ENCODE measurements around the gene LASP1NB.
"Not testable (repeated sequence)": the region's sequence is repeated elsewhere in the genome, so short reads cannot be mapped to it uniquely, and the experiment has no call there.

LASP1NB gene

DNA sequence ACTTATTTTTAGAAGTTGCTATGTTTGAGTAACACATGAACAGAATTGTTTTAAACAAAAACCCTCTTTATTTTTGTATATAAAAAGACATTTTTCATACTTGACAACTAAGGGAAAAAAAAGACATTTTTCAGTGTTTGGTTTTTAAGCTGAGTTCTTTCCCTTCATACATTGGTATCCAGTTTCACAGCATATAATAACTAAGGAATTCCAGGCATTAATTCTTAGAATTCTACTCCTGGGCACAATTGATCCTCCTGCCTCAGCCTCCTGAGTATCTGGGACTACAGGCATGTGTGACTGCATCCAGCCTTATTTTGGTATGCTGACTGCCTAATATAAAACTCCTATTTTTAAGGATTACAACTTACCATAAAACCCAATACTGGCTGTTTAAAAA is 33.3 kb downstream of the LASP1NB start:
- Mint-ChIP-seq H3K27ac (peak overlapping the region; percentile 17), H3K27me3 (no peaks in the 10 kb centered on the region), H3K4me1 (peaks cover 36% of the 10 kb centered on the region), H3K36me3 (no peaks in the 10 kb centered on the region), H3K4me3 (no peak overlapping the region), H3K9me3 (no peaks in the 10 kb centered on the region)

DNA sequence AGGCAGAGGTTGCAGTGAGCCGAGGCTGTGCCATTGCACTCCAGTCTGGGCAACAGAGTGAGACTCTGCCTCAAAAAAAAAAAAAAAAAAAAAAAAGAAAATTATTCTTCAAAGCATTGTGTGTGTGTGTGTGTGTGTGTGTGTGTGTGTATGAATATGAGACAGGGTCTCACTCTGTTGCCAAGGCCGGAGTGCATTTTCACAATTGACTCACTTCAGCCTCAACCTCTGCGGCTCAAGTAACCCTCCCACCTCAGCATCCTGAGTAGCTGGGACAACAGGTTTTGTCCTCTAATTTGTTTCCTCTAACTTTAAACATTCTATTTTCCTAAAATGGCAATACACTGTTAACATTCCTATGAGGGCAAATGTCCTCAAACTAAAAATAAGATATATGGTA is 34.1 kb downstream of the LASP1NB start:
- Mint-ChIP-seq H3K27ac (peak overlapping the region; percentile 35), H3K27me3 (no peaks in the 10 kb centered on the region), H3K36me3 (no peaks in the 10 kb centered on the region), H3K4me1 (peaks cover 36% of the 10 kb centered on the region), H3K4me3 (no peak overlapping the region), H3K9me3 (no peaks in the 10 kb centered on the region)

DNA sequence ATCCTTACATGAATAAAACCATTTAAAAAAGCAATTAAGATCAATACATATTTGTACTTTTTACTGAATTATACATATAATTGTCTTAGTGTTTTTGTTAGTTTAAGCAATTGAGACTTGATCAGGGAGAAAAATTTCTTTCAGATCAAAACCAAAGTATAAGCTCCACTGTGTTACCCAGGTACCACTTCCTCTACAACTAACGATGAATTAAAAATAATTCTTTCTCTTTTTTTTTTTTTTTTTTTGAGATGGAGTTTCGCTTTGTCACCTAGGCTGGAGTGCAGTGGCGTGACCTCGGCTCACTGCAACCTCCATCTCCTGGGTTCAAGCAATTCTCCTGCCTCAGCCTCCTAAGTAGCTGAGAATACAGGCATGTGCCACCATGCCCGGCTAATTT is 35.0 kb downstream of the LASP1NB start:
- H3K36me3 Mint-ChIP-seq, result no peaks in the 10 kb centered on the region
- no peaks in the 10 kb centered on the region for H3K9me3 Mint-ChIP-seq
- H3K4me3 Mint-ChIP-seq, result peak overlapping the region; percentile 44
- H3K27me3 Mint-ChIP-seq, result no peaks in the 10 kb centered on the region
- H3K27ac Mint-ChIP-seq, result no peak overlapping the region
- H3K4me1 Mint-ChIP-seq, result peaks cover 36% of the 10 kb centered on the region

DNA sequence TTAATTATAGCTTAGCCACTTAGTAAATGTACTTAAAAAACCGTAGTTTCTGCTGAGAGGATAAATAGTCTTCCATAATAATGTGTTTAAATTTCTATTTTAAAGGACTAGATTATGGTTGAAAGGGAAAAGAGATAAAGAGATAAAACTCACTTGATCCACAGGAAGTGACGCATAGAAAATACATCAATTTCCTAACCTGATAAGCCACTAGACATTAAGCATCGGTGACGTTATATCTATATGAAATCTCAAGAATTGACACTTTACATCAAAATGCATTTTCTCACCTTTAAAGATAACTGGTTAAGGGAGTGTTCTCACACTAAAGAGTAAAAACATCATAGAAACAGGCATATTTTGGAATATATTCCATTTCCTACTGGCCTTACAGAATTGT is 36.0 kb downstream of the LASP1NB start:
- Mint-ChIP-seq H3K4me1 (peaks cover 36% of the 10 kb centered on the region), H3K9me3 (no peaks in the 10 kb centered on the region), H3K27me3 (no peaks in the 10 kb centered on the region), H3K4me3 (no peak overlapping the region), H3K27ac (no peak overlapping the region), H3K36me3 (no peaks in the 10 kb centered on the region)

DNA sequence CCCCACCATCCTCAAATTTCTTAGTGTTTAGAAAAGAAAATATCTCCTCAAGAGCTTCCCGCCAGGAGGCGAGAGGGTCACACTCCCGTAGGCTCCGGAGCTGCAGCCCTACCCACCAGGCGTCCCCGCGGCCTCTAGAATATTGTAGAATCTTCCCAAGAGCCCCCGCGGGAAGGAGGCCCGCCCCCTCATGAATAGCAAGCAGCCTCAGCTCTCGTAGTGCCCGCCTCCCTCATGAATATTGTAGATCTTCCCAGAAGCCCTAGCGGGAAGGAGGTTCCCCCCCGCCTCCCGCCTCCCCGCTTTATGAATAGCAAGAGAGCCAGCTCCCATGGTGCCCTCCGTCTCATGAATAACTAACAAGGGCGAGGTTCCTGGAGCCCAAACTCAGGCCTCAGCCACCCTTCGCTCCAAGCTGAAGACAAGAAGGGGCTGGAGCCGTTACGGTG is 41.9 kb downstream of the LASP1NB start, which contains the start of gene FBXO47:
Gene FBXO47, minus strand, starts transcription at position 114 of the 449 bp plus-strand sequence. CDS start 4,378 bp downstream, outside the sequence.
- peak within 1 kb of the TSS; percentile 84 for H3K4me3 Mint-ChIP-seq
- no peaks in the 10 kb centered on the region for H3K9me3 Mint-ChIP-seq
- H3K4me1 Mint-ChIP-seq, result peaks cover 15% of the 10 kb centered on the region
- H3K27me3 Mint-ChIP-seq, result no peaks in the 10 kb centered on the region
- no peaks in the 10 kb centered on the region for H3K36me3 Mint-ChIP-seq
- peak within 1 kb of the TSS; percentile 92 for H3K27ac Mint-ChIP-seq

DNA sequence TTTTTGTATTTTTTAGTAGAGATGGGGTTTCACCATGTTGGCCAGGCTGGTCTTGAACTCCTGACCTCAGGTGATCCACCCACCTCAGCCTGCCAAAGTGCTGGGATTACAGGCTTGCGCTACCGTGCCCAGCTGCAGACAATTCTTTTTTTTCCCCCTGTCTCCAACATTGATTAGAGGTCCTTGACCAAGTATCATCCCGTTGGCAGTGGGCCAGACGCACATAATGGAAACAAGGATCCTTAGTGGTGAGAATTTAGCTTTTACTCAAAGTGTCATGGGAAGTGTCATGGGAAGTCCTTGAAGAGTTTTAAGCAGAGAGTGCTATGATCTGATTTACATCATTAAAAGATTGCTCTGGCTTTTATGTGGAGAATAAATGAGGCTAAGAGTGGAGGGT is 43.9 kb downstream of the LASP1NB start:
- H3K27ac Mint-ChIP-seq, result no peak overlapping the region
- no peak overlapping the region for H3K4me3 Mint-ChIP-seq
- H3K9me3 Mint-ChIP-seq, result no peaks in the 10 kb centered on the region
- peaks cover 15% of the 10 kb centered on the region for H3K4me1 Mint-ChIP-seq
- no peaks in the 10 kb centered on the region for H3K36me3 Mint-ChIP-seq
- no peaks in the 10 kb centered on the region for H3K27me3 Mint-ChIP-seq

DNA sequence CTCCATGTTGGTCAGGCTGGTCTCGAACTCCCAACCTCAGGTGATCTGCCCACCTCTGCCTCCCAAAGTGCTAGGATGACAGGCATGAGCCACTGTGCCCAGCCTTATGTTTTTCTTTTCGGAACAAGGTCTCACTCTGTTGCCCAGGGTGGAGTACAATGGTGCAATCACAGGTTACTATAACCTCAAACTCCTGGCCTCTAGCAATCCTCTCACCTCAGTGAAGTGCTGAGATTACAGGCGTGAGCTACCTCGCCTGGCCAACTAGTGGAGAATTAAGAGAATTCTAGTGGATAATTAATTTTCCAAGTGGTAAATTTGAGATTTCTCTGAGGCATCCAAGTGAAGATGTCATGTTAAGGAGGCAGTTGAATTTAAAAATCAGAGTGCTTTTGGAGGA is 44.7 kb downstream of the LASP1NB start:
- no peak overlapping the region for H3K27ac Mint-ChIP-seq
- H3K27me3 Mint-ChIP-seq, result no peaks in the 10 kb centered on the region
- no peaks in the 10 kb centered on the region for H3K36me3 Mint-ChIP-seq
- H3K4me1 Mint-ChIP-seq, result peaks cover 15% of the 10 kb centered on the region
- H3K9me3 Mint-ChIP-seq, result no peaks in the 10 kb centered on the region
- no peak overlapping the region for H3K4me3 Mint-ChIP-seq

DNA sequence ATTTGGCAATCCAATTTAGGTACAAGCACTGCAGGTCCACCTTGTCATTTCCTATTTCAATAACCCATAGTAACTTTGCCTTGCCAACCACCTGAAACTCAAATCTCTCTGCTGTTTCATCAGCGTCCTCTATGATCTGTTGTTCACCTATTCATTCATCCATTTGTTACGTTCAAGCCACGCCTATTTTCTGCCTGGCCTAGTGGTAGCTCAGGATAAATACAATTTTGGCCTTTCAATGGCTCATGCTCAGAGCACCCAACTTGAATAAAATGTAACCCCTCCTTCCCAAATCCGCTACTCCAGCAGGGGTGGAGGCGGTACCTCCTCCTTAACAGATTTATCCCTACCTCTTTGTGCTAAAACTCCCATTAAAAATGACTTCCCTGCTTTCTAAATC is 45.4 kb downstream of the LASP1NB start:
- H3K9me3 Mint-ChIP-seq, result no peaks in the 10 kb centered on the region
- peak overlapping the region; percentile 23 for H3K27ac Mint-ChIP-seq
- H3K36me3 Mint-ChIP-seq, result no peaks in the 10 kb centered on the region
- H3K4me3 Mint-ChIP-seq, result no peak overlapping the region
- H3K27me3 Mint-ChIP-seq, result no peaks in the 10 kb centered on the region
- peaks cover 15% of the 10 kb centered on the region for H3K4me1 Mint-ChIP-seq

DNA sequence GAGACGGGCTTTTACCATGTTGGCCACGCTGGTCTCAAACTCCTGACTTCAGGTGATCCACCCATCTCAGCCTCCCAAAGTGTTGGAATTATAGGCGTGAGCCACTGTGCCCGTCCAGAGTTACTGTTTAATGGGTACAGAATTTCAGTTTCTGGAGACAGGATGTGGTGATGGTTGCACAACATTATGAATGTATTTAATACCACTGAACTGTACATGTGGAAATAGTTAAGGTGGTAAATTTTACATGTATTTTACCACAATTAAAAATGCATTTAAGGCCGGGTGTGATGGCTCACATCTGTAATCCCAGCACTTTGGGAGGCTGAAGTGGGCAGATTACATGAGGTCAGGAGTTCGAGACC is 50.8 kb downstream of the LASP1NB start:
- H3K27ac Mint-ChIP-seq, H3K9me3 Mint-ChIP-seq, H3K4me1 Mint-ChIP-seq, H3K36me3 Mint-ChIP-seq, H3K4me3 Mint-ChIP-seq, H3K27me3 Mint-ChIP-seq: not testable (repeated sequence)

DNA sequence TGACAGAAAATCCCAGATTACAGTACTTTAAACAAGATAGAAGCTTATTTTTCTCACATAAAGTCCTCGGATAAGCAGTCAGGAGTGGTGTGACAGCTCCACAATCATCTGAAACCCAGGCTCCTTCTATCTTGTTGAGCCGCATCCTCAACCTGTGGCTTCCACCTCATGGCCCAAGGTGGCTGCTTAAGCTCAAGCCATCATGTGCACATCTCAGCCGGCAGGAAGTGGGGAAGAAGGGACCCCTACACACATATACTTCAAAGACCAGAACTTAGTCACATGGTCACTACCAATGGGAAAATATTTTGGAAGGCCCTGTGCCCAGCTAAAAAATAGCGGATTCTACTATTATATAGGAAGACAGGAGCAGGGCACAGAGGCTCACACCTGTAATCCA is 52.8 kb downstream of the LASP1NB start:
- H3K27ac Mint-ChIP-seq, result no peak overlapping the region
- no peaks in the 10 kb centered on the region for H3K27me3 Mint-ChIP-seq
- H3K4me1 Mint-ChIP-seq, result peaks cover 7% of the 10 kb centered on the region
- H3K4me3 Mint-ChIP-seq, result no peak overlapping the region
- H3K9me3 Mint-ChIP-seq, result no peaks in the 10 kb centered on the region
- no peaks in the 10 kb centered on the region for H3K36me3 Mint-ChIP-seq
